Heart left ventricle (tissue), 16 donors: Measurements from ENCODE around the gene WFDC12. TPM values are rescaled to one million over a fixed set of nuclear protein-coding genes. Genes with fewer than 3 reads are reported as not detected.

Experiments used
- ATAC-seq, 4 donors: fragments of 200-7000 bp; cut with Tn5 transposase; one replicate each; pipeline ENCODE4 v1.9.1; 2020 to 2022; ENCODE audit warnings: moderate library complexity in 4 of 4, mild to moderate bottlenecking in 3 of 4, moderate number of reproducible peaks in 1 of 4
- DNase-seq, 5 donors: peaks; one replicate each; pipeline ENCODE4 v3.0.0-alpha.2; 2020
- H3K27ac ChIP-seq, 12 donors: fragments of 200-600 bp; sonication (generic) in 4 of 12; one replicate each; pipeline versions ENCODE4 v1.5.0 to v1.8.0; 2016 to 2022; ENCODE audit warnings: mild to moderate bottlenecking in 2 of 12
- H3K27me3 ChIP-seq, 9 donors: fragments of 200-600 bp; sonication (generic) in 2 of 9; one replicate each; pipeline versions ENCODE4 v1.5.1 to v1.8.0; 2016 to 2022; ENCODE audit warnings: mild to moderate bottlenecking in 3 of 9
- H3K36me3 ChIP-seq, 9 donors: fragments of 200-600 bp; sonication (generic) in 2 of 9; one replicate each; pipeline versions ENCODE4 v1.5.0 to v1.8.0; 2018 to 2022; ENCODE audit warnings: mild to moderate bottlenecking in 2 of 9
- H3K4me1 ChIP-seq, 12 donors: fragments of 200-600 bp; sonication (generic) in 4 of 12; one replicate each; pipeline versions ENCODE4 v1.5.0 to v1.8.0; 2016 to 2022; ENCODE audit warnings: mild to moderate bottlenecking in 3 of 12
- H3K4me3 ChIP-seq, 12 donors: fragments of 200-600 bp; sonication (generic) in 4 of 12; one replicate each; pipeline versions ENCODE4 v1.5.0 to v1.8.0; 2017 to 2022; ENCODE audit warnings: mild to moderate bottlenecking in 9 of 12, moderate library complexity in 4 of 12
- H3K9me3 ChIP-seq, 12 donors: fragments of 200-600 bp; sonication (generic) in 4 of 12; one replicate each; pipeline versions ENCODE4 v1.5.0 to v1.8.0; 2016 to 2022; ENCODE audit warnings: mild to moderate bottlenecking in 1 of 12
- POLR2A ChIP-seq, 2 donors: fragments of 450-650 bp; IDR thresholded peaks; one replicate each; pipeline ENCODE4 v1.6.1; 2017; ENCODE audit warnings: antibody characterized with exemption in 2 of 2, mild to moderate bottlenecking in 2 of 2, moderate library complexity in 2 of 2
- WGBS, 4 donors: extraction: QIAGEN DNeasy Blood & Tissue Kit in 2 of 4; methylation state at CpG; one replicate each; pipeline versions ENCODE4 v1.1.5 to v1.1.7; 2013 to 2018; 5-methylcytosine and 5-hydroxymethylcytosine counted together
- intact Hi-C, 10 donors: fragments of 100-400 bp; cut with DNase I; formaldehyde crosslinking; loops; one replicate each; pipeline versions ENCODE4 v1.11.1 to v1.14.2; 2022
- polyA plus RNA-seq, 2 donors: library from polyadenylated mRNA; stranded (reverse); fragments of 200-250 nt; gene quantifications; one replicate each; pipeline ENCODE4 v1.2.3, GENCODE V29; 2013
- total RNA-seq, 9 donors: library from RNA; depleted of rRNA in 2 of 9; stranded (reverse); fragments of >200 nt in 2 of 9; fragmentation: NEBNext Ultra II Directional in 3 of 9; extraction: Animal tissue kit (Norgen Biotek cat#: 25700) in 3 of 9; gene quantifications; one replicate each; pipeline versions ENCODE4 v1.1.0 to v1.2.4, GENCODE V29; 2016 to 2023
- TF ChIP-seq, protein P1 (sequence below), 12 donors: fragments of 200-600 bp; sonication (generic) in 4 of 12; IDR thresholded peaks; one replicate each; pipeline versions ENCODE4 v1.5.0 to v1.8.0; 2018 to 2022; ENCODE audit warnings: antibody characterized with exemption in 12 of 12, mild to moderate bottlenecking in 5 of 12
- donor health status: ischemic (EF 13 %, LVEDD 7.1; RV severe dilation, severe dysfunction).
- donor health status: healthy with polysubstance abuse.
- donor health status: DM: no; HTN: yes; CAD: no.
- donor health status: DM: no; HTN: no; CAD: no.
- donor health status: ischemic (EF 25% LVEDD 6.9; RV normal size, moderate dysfunction).
- donor health status: ischemic (EF 25% LVEDD 5.7; RV mildly dilated, moderate dysfunction).
- donor health status: healthy.
- donor health status: DM: yes; HTN: yes; CAD: no.
- donor health status: ischemic (EF 35%, LVEDD 5.7; RV mildly dilated, moderate dysfunction).
- donor health status: nonischemic (EF 11% LVEDD 7.7; RV severe dilation, severe dysfunction).
- donor health status: DM: yes; HTN: yes; CAD: no.
- donor health status: PGD.
- donor health status: ischemic (EF 29% LVEDD 5.4; RV normal size, mild dysfunction).
- donor health status: nonischemic (EF 23%, LVEDD 6.1; RV moderate dilation, normal function).

Gene WFDC12
- total and polyA plus RNA-seq, 11 donors, result not detected

DNA sequence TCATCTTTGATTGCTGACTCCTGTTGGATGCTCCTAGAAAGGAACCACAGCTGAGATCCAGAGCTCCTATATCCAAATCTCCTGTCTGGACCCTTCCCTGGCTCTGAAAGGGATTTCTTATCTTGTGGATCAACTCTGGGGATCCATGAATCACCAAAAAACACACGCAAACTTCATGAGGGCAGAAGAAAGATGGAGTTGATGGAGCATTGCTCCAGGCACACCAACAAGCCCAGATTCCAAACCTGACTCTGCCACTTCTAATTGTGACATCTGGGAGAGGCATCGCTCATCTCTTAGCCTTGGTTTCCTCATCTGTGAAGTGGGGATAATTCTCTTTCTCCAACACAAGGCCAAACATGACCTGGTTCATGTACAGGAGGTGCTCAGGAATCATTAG, 30.1 kb downstream of the WFDC12 start:
- no peak for TF ChIP-seq POLR2A (IDR thresholded peaks at IDR 0.05)
- TF ChIP-seq, protein P1, sequence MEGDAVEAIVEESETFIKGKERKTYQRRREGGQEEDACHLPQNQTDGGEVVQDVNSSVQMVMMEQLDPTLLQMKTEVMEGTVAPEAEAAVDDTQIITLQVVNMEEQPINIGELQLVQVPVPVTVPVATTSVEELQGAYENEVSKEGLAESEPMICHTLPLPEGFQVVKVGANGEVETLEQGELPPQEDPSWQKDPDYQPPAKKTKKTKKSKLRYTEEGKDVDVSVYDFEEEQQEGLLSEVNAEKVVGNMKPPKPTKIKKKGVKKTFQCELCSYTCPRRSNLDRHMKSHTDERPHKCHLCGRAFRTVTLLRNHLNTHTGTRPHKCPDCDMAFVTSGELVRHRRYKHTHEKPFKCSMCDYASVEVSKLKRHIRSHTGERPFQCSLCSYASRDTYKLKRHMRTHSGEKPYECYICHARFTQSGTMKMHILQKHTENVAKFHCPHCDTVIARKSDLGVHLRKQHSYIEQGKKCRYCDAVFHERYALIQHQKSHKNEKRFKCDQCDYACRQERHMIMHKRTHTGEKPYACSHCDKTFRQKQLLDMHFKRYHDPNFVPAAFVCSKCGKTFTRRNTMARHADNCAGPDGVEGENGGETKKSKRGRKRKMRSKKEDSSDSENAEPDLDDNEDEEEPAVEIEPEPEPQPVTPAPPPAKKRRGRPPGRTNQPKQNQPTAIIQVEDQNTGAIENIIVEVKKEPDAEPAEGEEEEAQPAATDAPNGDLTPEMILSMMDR (IDR thresholded peaks at IDR 0.05), result no peak
- Histone ChIP-seq H3K4me3 (no peak overlapping the region), H3K36me3 (no peaks in the 10 kb centered on the region), H3K9me3 (no peaks in the 10 kb centered on the region), H3K27ac (no peak overlapping the region), H3K27me3 (peaks cover 15 to 34% (median 24%) of the 10 kb centered on the region in 9 donors), H3K4me1 (peaks cover 0 to 13% (median 4%) of the 10 kb centered on the region in 12 donors)
- ATAC-seq (no peak), DNase-seq (no peak)
- intact Hi-C loops, result loop anchor here in 6 of 10 donors (2.0 to 10.0 kb wide), 5 partner anchors 49 to 201 kb away; no protein-coding TSS in a partner anchor
- 91 to 100% (median 95%) methylated on average over 2 of the region's 2 CpGs for WGBS, 4 donors

DNA sequence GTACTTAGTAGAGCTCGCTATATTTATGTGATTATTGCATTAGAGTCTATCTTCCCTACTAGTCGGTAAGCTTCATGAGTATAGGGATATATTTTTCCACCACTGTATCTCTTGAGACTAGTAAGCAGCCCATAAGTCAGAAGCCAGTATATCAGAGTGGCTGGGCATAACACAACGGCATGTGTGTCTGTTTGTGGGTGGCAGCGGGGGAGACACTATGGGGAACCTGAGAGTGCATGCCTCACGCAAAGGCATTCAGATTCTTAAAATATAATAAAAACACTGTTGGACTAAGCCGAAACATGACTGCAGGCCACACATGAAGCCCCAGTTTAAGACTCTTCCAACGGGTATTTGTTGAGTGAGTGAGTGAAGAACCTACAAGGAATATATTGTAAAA, 31.4 kb downstream of the WFDC12 start:
- H3K27ac ChIP-seq, result no peak overlapping the region
- H3K4me1 ChIP-seq, result peaks cover 0 to 10% (median 2%) of the 10 kb centered on the region in 12 donors
- peaks cover 8 to 23% (median 19%) of the 10 kb centered on the region in 9 donors for H3K27me3 ChIP-seq
- intact Hi-C loops, result loop anchor here in 3 of 10 donors (5.0 to 10.0 kb wide), 2 partner anchors 81 to 202 kb away; no protein-coding TSS in a partner anchor
- ATAC-seq (no peak), DNase-seq (no peak)
- H3K4me3 ChIP-seq, result no peak overlapping the region
- 87 to 94% (median 89%) methylated on average over 7 of the region's 7 CpGs for WGBS, 4 donors
- no peaks in the 10 kb centered on the region for H3K36me3 ChIP-seq
- no peak for TF ChIP-seq POLR2A (IDR thresholded peaks at IDR 0.05)
- TF ChIP-seq, protein P1 (IDR thresholded peaks at IDR 0.05), result no peak
- H3K9me3 ChIP-seq, result no peaks in the 10 kb centered on the region

DNA sequence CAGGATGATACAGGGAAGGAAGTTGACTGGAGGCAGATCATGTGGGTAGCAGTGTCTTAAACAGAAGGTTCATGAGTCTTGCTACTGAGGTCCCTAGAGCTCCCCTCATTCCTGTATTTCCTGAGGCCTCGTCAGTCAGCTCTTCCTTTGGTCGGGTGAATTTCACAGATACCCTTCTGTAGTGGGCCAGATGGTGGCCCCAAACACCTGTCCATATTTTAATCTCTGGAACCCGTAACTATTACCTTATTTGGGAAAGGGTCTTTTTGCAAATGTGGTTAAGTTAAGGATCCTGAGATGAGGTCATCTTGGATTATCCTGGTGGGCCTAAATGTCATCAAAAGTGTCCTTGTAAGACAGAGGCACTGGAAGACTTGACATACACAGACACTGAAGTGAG, 32.9 kb downstream of the WFDC12 start:
- intact Hi-C loops, result loop anchor here in 3 of 10 donors (5.0 to 10.0 kb wide), 2 partner anchors 79 to 203 kb away; no protein-coding TSS in a partner anchor

DNA sequence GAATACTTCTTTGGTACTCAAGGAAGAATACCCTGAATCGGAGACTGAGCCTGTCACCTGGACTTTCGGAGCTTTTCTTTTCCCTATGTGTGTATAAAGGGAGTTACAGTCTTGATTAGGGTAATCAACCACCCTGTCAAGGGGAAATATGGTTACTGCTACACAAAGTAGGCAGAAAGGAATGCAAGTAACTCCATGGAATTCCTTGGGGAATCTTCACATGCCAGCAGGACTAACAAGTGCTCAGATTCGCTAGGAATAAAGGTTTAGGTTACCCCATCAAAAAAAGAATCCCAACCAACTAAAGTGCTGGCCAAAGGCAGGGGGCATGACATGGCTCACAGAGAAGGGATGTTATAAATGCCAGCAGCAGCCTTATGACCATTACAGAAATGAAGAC, 33.8 kb downstream of the WFDC12 start:
- peaks cover 0 to 2% (median 0%) of the 10 kb centered on the region in 12 donors for H3K4me1 ChIP-seq
- 93 to 97% (median 95%) methylated on average over 3 of the region's 3 CpGs for WGBS, 4 donors
- ATAC-seq (no peak), DNase-seq (no peak)
- no peak overlapping the region for H3K27ac ChIP-seq
- intact Hi-C loops, result loop anchor here in 3 of 10 donors (5.0 to 10.0 kb wide), 2 partner anchors 78 to 204 kb away; no protein-coding TSS in a partner anchor
- H3K27me3 ChIP-seq, result no peaks in the 10 kb centered on the region
- no peak overlapping the region for H3K4me3 ChIP-seq
- no peaks in the 10 kb centered on the region for H3K36me3 ChIP-seq
- H3K9me3 ChIP-seq, result no peaks in the 10 kb centered on the region
- TF ChIP-seq POLR2A (IDR thresholded peaks at IDR 0.05), result no peak
- TF ChIP-seq, protein P1 (IDR thresholded peaks at IDR 0.05), result no peak

More for the DNA sequence above, 32.9 kb downstream of the WFDC12 start:
- no peak overlapping the region for H3K4me3 ChIP-seq
- peaks cover 0 to 5% (median 0%) of the 10 kb centered on the region in 12 donors for H3K4me1 ChIP-seq
- H3K36me3 ChIP-seq, result no peaks in the 10 kb centered on the region
- 73 to 92% (median 77%) methylated on average over 3 of the region's 3 CpGs for WGBS, 4 donors
- TF ChIP-seq POLR2A (IDR thresholded peaks at IDR 0.05), result no peak
- TF ChIP-seq, protein P1 (IDR thresholded peaks at IDR 0.05), result no peak
- DNase-seq, result no peak
- H3K9me3 ChIP-seq, result no peaks in the 10 kb centered on the region
- no peak overlapping the region for H3K27ac ChIP-seq
- peaks cover 0 to 8% (median 4%) of the 10 kb centered on the region in 9 donors for H3K27me3 ChIP-seq
- ATAC-seq, result no peak
